ENCODE measurements around the gene KIAA1958. TPM values are rescaled to one million over a fixed set of nuclear protein-coding genes. Genes with fewer than 3 reads are reported as not detected.

Gene KIAA1958
- polyA plus RNA-seq, 1 of the 3 experiments (the other 2 are of a cell fraction), result 1.6 TPM

- no peaks in the 10 kb centered on the region for H3K36me3 ChIP-seq (replicated peaks in 1 of 2; ENCODE audit: control insufficient read depth in 1 of 2, insufficient read depth in 2 of 2, low read length in 1 of 2)
- peaks cover 16% of the 10 kb centered on the region for H3F3A ChIP-seq (replicated peaks; ENCODE audit: insufficient read depth)
- ChIA-PET POLR2A (no interaction called here), CTCF (interaction anchor here (0.6 to 0.9 kb wide), 2 partner anchors 11 to 32 kb away, joined by 3 read pairs; no protein-coding TSS in a partner anchor)
- no peak overlapping the region for H3K4me2 ChIP-seq
- no peaks in the 10 kb centered on the region for H4K20me1 ChIP-seq (ENCODE audit: insufficient read depth)
- H3K9me2 ChIP-seq, result no peaks in the 10 kb centered on the region
- H2AFZ ChIP-seq (ENCODE audit: low read depth), result no peak overlapping the region
- H3K27me3 ChIP-seq (ENCODE audit: insufficient read depth), result no peaks in the 10 kb centered on the region
- H3K4me1 ChIP-seq (ENCODE audit: control insufficient read depth in 1 of 2, insufficient read depth in 2 of 2, low read depth in 1 of 2, low read length in 1 of 2), result peaks cover 3 to 24% of the 10 kb centered on the region in 2 experiments
- no peak overlapping the region for H3K4me3 ChIP-seq (ENCODE audit: low read depth in 2 of 2, low read length in 1 of 2)
- no peaks in the 10 kb centered on the region for H3K9me3 ChIP-seq
- H3K79me2 ChIP-seq (ENCODE audit: insufficient read depth), result peaks cover 18% of the 10 kb centered on the region; the same call in 1 of the 2 replicates
- TF ChIP-seq FOSL2 (IDR thresholded peaks at IDR 0.05; ENCODE audit: borderline replicate concordance, low read depth) (no peak), RCOR1 (IDR thresholded peaks at IDR 0.05; ENCODE audit: low read length) (no peak), TEAD4 (IDR thresholded peaks at IDR 0.05; ENCODE audit: borderline replicate concordance, insufficient read depth) (no peak), USF2 (IDR thresholded peaks at IDR 0.05; ENCODE audit: borderline replicate concordance, low read depth, low read length) (no peak), RXRA (IDR thresholded peaks at IDR 0.05; ENCODE audit: borderline replicate concordance, low read depth) (no peak), IRF3 (IDR thresholded peaks at IDR 0.05; ENCODE audit: low read depth, low read length) (no peak), CHD2 (IDR thresholded peaks at IDR 0.05; ENCODE audit: low read length, partially characterized antibody) (no peak), CTCF (IDR thresholded peaks at IDR 0.05) (no peak), POLR2AphosphoS5 (IDR thresholded peaks at IDR 0.05; ENCODE audit: low read depth, low read length) (no peak), MAX (IDR thresholded peaks at IDR 0.05; ENCODE audit: low read depth) (no peak), REST (IDR thresholded peaks at IDR 0.05; ENCODE audit: low read depth, low read length) (no peak), TCF12 (IDR thresholded peaks at IDR 0.05) (no peak), NRF1 (IDR thresholded peaks at IDR 0.05; ENCODE audit: low read depth, low read length) (no peak), PBX3 (IDR thresholded peaks at IDR 0.05) (no peak), SMC3 (IDR thresholded peaks at IDR 0.05; ENCODE audit: low read depth, low read length) (no peak), TAF1 (IDR thresholded peaks at IDR 0.05; ENCODE audit: borderline replicate concordance, low read depth, low read length) (no peak), USF1 (IDR thresholded peaks at IDR 0.05; ENCODE audit: borderline replicate concordance, low read depth) (no peak), ELF1 (IDR thresholded peaks at IDR 0.05) (no peak), EP300 (IDR thresholded peaks at IDR 0.05; ENCODE audit: borderline replicate concordance in 1 of 2, low read depth in 1 of 2, low read length in 1 of 2) (no peak), FOXJ3 (CRISPR knock-in tag; IDR thresholded peaks at IDR 0.05) (no peak)
- DNase-seq, result no peak
- WGBS (ENCODE audit: low lambda C conversion rate), result 89% methylated on average over 3 of the region's 3 CpGs
- no peak overlapping the region for H3K27ac ChIP-seq (ENCODE audit: low read depth in 2 of 2, low read length in 1 of 2)
- no peak overlapping the region for H3K9ac ChIP-seq
Measured at GRCh38 chr9:112533660-112534059, 47.0 kb downstream of the KIAA1958 start.
